Activated naive CD4-positive, alpha-beta T cell (primary cell): ENCODE measurements around the gene TBC1D25.

ENCODE experiments used
- DNase-seq, 4 experiments: peaks; one replicate each; lab custom pipeline; 2025; lab: John Stamatoyannopoulos, UW

Gene TBC1D25

DNA sequence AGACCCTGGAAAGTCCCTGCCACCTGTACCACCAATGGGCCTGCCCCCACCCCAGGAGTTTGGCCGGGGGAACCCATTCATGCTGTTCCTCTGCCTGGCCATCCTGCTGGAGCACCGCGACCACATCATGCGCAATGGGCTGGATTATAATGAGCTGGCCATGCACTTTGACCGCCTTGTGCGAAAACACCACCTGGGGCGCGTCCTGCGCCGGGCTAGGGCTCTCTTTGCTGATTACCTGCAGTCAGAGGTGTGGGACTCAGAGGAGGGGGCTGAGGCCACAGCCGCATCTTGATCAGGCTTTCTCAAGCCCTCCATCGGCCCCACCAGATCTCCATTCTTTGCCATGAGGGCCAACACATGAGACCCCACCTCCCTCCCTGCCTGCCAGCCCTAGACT, 21.2 kb downstream of the TBC1D25 start:
- no peak for DNase-seq

GRCh38 chrX:48569958-48570357, 30.4 kb downstream of the TBC1D25 start:
- DNase-seq = no peak

DNA sequence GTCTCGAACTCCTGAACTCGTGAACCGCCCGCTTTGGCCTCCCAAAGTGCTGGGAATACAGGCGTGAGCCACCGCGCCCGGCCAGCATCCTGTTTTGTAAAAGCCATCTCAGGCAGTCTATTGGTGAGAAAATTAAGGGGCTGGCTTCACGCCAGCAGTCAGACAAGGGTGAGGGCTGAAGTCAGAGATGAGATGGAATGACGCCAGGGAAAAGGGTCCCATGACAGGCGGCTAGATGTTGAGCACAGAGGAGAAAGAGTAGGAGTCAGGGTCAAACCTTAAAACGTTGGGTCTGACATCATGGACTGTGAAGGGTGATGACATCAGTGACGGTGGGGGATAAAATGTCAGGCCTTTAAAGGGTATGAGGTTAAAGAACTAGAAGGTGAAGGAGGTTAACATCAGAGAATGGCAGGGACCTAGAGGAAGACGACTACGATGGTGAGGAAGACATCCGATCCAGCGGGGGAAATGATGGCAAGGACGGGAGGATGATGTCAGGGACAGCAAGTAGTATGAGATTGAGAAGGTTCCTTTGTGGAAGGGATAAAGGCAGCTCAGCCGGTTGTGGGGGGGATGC, 34.3 kb downstream of the TBC1D25 start:
- DNase-seq = peak in 2 of 4 experiments; percentile 5 to 13

DNA sequence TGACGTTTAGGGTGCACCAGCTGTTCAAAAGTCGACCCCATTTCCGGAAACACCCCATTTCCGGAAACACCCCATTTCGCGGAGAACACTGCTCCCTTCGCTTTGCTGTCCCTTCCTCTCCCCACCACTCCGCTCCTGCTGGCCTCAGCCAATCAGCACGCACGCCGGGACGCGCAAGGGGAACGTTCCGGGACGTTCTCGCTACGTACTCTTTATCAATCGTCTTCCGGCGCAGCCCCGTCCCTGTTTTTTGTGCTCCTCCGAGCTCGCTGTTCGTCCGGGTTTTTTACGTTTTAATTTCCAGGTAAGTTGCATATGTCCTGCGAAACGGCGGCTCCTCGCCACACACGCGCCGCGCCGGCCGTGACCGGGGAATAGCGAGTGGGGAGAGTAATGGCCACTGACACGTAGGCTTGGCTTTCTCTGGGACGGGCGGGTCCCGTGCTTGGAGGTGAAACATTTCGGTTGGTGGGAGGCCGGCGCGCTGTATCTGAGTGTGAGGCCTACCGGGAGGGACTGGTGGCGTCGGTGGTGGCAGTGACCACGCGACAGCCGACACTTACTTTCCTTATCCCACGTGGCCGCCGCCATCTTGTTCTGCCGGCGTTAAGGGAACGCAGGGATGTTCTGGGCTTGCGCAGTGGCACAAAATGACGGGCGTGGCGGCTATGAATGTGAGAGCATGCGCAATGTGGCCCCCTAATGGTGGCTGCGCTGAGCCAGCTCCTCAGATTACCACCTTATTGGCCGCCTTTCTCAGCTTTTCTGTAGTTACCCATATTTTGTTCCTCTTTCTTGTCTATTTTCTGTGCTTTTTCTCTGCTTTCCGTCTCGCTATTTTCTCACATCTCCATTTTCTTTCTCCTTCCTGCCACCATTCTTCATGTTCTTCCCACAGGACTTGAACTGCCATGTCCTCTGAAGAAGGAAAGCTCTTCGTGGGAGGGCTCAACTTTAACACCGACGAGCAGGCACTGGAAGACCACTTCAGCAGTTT, 35.1 kb downstream of the TBC1D25 start, which contains the start of gene RBM3:
Gene RBM3 (plus strand): TSS at position 215 of the 997 bp plus-strand sequence. CDS start 697 bp downstream, at position 912.
- peak; percentile 63 to 88 (median 74) for DNase-seq

DNA sequence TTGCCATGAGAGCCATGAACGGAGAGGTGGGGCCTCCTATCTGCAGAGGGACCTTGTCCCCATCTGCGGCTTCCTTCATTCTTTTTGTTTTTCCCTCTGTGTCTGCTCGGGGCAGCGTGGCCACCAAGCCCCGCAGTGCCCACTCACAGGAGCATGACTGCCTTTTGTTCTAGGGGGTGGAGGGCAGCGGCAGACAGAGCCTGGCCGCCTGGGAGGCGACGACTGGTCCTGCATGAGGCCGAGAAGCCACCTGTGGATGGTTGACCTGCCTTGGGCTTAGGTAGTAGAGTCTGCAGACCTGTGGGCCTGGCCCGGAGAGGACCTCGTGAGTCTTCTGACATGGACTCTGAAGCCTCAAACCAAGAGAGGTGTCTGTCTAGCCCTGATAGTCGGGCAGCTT, 36.1 kb downstream of the TBC1D25 start:
- DNase-seq = no peak

DNA sequence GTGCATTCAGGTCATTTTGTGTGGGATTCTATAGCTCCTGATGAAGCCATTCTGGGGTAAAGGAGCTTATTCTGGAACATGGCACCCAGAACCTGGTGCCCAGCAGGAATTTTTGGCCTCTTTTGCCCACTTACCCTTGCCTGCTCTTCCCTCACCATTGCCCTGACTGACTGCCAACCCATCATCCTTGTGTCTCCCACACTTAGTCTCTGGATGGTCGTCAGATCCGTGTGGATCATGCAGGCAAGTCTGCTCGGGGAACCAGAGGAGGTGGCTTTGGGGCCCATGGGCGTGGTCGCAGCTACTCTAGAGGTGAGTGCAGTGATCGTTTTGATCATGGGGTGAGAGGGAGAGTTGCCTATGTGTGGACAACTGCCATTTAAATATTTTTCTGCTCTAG, 36.6 kb downstream of the TBC1D25 start:
- DNase-seq = no peak

DNA sequence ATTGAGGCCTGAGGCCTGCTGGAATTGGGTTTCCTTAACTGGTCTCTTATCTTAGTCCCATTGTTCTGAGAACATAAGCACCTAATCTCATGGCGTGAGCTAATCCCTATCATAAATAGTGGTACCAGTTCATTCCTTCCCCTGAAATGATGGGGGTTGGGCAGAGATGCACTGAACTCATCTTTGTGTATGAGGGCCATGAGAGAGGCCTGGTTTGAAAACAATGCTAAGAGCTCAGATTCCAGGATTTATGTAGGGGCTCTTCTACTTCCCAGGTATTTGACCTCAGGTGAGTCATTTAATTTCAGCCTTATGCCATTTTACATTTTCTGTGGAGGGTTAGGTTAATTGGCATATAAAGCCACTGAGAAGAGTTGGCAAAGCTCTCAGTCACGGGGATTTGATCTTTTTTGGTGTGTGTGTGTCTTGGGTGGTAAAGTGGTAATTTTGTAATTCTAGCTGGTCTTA, 39.2 kb downstream of the TBC1D25 start:
- no peak for DNase-seq

GRCh38 chrX:48579259-48579658, 39.7 kb downstream of the TBC1D25 start:
- no peak for DNase-seq

- DNase-seq = no peak
These were observed 41.1 kb downstream of the TBC1D25 start for GRCh38 chrX:48580662-48581061.

- no peak for DNase-seq
These were observed 45.2 kb downstream of the TBC1D25 start for GRCh38 chrX:48584698-48585097.

GRCh38 chrX:48589482-48590162, 50.1 kb downstream of the TBC1D25 start:
- DNase-seq = no peak

- DNase-seq = no peak
These were observed 50.9 kb downstream of the TBC1D25 start for GRCh38 chrX:48590203-48591103.

DNA sequence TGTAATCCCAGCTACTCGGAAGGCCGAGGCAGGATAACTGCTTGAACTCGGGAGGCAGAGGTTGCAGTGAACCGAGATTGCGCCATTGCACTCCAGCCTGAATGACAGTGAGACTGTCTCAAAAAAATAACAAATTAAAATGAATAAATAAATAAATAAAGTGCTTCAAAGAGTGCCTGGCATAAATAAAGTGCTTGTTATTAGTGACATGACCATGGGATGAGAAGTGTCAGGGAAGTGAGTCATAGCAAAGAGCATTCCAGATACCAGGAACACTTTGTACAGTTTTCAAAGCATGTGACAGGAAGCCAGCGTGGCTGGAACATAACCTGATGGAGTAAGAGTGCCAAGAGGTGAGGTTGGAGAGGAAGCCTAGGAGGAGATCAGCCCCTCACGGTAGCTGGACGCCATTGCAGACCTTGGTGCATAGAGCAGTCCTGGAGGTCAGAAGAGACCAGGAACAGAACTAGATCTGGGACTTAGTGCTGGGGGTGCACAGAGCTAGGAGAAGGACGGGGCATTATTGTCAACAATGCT, 51.8 kb downstream of the TBC1D25 start:
- DNase-seq = no peak

GRCh38 chrX:48592971-48593370, 53.5 kb downstream of the TBC1D25 start:
- no peak for DNase-seq

GRCh38 chrX:48595929-48596328, 56.4 kb downstream of the TBC1D25 start:
- DNase-seq = no peak

DNA sequence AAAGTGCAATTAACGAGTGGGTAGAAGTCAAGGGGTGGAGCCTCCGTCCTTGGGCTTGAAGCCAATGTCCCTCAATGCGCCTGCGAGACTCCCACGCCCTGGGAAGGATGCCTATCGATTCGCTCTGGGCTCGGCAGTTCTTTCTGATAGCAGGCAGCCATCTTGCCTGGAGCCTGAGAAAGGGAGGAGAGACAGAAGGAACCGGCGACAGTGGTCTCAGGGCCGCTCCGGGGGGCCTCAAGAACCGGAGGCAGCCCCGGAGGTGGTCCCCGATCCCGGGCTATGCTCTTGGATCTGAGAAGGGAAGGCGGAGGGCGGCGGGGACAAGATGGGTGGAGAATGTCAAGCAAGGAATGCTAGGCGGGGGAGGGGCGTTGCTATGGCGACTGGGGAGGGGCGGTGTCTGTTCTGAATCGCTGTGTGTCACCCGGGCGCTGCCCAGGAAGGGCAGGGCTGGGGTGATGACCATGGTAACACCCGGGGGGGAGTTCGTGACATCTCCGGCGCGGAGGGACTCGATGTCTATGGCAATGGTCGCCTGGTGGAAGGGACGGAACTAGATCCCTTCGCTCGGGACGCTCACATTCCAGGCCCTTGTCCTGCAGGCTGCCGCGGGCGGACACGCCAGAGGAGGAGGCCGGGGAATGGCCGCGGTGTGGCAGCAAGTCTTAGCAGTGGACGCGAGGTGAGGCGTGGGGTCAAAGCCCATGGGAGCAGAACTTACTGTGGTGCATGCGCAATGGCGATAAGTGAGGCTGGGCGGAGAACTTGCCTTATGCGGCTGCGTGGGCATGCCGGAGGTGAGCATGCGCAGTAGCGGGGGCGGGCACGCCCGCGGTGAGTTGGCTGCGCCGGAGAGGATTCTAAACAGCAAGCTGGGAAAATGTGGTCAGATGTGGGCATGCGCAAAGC, 58.1 kb downstream of the TBC1D25 start, which contains the start of gene WDR13:
Gene WDR13 (plus strand): TSS at position 140 of the 912 bp plus-strand sequence. CDS start 505 bp downstream, at position 645.
- peak; percentile 43 to 84 (median 76) for DNase-seq

GRCh38 chrX:48598614-48599013, 59.1 kb downstream of the TBC1D25 start:
- DNase-seq = no peak

DNA sequence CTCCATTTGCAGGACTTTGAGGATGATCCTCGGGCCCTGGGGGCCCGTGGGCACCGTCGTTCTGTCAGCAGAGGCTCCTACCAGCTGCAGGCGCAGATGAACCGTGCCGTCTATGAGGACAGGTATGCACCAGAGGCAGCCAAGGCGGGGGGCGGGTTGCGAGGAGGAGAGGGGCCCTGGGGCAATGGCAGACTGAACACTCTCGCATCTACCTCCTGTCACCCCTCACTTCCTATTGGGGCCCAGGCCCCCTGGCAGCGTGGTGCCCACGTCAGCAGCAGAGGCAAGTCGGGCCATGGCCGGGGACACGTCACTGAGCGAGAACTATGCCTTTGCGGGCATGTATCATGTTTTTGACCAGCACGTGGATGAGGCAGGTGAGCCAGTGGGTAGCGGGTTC, 59.8 kb downstream of the TBC1D25 start:
- no peak for DNase-seq

DNA sequence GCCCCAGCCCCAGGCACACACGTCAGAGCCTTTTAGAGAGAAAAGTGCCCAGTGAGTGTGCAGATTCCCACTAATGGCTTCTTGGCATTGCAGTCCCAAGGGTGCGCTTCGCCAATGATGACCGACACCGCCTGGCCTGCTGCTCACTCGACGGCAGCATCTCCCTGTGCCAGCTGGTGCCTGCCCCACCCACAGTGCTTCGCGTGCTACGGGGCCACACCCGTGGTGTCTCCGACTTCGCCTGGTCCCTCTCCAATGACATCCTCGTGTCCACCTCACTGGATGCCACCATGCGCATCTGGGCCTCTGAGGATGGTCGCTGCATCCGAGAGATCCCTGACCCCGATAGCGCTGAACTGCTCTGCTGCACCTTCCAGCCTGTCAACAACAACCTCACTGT, 60.7 kb downstream of the TBC1D25 start:
- DNase-seq = no peak
